H1 (cell line): ENCODE data around the gene XPNPEP3.

ENCODE experiments used
- CBX8 ChIP-seq: fragments of 300-800, 300-1000 bp; sonication (generic); IDR thresholded peaks from 2 replicates; pipeline ENCODE4 v1.7.1; 2016; ENCODE audit warnings: low read depth, low read length, borderline replicate concordance
- CHD1 ChIP-seq: IDR thresholded peaks from 2 replicates; pipeline ENCODE4 v1.6.1; 2012; ENCODE audit warnings: low read depth, low read length, improper control_type of control experiment
- CREB1 ChIP-seq: IDR thresholded peaks from 2 replicates; pipeline ENCODE4 v1.6.1; 2012; ENCODE audit warnings: inconsistent platforms
- NANOG ChIP-seq: IDR thresholded peaks from 2 replicates; pipeline ENCODE4 v1.6.1; 2011; ENCODE audit warnings: low read length, low read depth, mild to moderate bottlenecking, inconsistent platforms; ENCODE audit not compliant: insufficient read depth, poor library complexity, severe bottlenecking
- NRF1 ChIP-seq: IDR thresholded peaks from 2 replicates; pipeline ENCODE4 v1.6.1; 2011; ENCODE audit warnings: mild to moderate bottlenecking, low read depth, low read length, improper control_type of control experiment
- POLR2AphosphoS5 ChIP-seq: IDR thresholded peaks from 2 replicates; pipeline ENCODE4 v1.6.1; 2011; ENCODE audit warnings: low read depth, low read length
- TAF1 ChIP-seq: IDR thresholded peaks from 2 replicates; pipeline ENCODE4 v1.6.1; 2011; ENCODE audit warnings: mild to moderate bottlenecking, low read depth, low read length
- TF ChIP-seq, protein P1 (sequence below): IDR thresholded peaks from 2 replicates; pipeline ENCODE4 v1.6.1; 2012; ENCODE audit warnings: low read length, inconsistent platforms
- TF ChIP-seq, protein P2 (sequence below), 3 experiments: IDR thresholded peaks; 1 replicate in 2 of 3; 2 replicates in 1 of 3; pipeline versions ENCODE4 v1.5.1 to v1.6.1; 2011; ENCODE audit warnings: low read length in 3 of 3, mild to moderate bottlenecking in 3 of 3, inconsistent platforms in 2 of 3, low read depth in 1 of 3, moderate library complexity in 1 of 3; ENCODE audit not compliant: insufficient read depth in 1 of 3; ENCODE audit errors: control extremely low read depth in 1 of 3
- TF ChIP-seq, protein P3 (sequence below): IDR thresholded peaks from 2 replicates; pipeline ENCODE4 v1.6.1; 2012; ENCODE audit warnings: inconsistent platforms
- TF ChIP-seq, protein P4 (sequence below): IDR thresholded peaks from 2 replicates; pipeline ENCODE4 v1.6.1; 2011; ENCODE audit warnings: low read length, improper control_type of control experiment

DNA sequence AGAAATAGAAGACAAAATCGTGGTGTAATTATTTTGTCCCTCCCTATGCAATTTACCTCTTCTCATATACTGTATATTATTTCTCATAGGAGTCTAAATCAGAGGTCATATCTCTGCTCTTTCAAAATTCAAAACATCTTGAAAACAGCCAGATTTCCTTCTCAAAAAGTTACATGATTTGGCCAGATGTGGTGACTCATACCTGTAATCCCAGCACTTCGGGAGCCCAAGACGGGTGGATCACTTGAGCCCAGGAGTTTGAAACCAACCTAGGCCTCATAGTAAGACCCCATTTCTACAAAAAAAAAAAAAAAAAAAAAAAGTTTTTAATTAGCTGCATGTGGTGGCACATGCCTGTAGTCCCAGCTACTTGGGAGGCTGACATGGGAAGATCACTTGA, 33.9 kb downstream of the XPNPEP3 start:
- TF ChIP-seq, protein P1, sequence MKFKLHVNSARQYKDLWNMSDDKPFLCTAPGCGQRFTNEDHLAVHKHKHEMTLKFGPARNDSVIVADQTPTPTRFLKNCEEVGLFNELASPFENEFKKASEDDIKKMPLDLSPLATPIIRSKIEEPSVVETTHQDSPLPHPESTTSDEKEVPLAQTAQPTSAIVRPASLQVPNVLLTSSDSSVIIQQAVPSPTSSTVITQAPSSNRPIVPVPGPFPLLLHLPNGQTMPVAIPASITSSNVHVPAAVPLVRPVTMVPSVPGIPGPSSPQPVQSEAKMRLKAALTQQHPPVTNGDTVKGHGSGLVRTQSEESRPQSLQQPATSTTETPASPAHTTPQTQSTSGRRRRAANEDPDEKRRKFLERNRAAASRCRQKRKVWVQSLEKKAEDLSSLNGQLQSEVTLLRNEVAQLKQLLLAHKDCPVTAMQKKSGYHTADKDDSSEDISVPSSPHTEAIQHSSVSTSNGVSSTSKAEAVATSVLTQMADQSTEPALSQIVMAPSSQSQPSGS = no peak
- TF ChIP-seq, protein P2, sequence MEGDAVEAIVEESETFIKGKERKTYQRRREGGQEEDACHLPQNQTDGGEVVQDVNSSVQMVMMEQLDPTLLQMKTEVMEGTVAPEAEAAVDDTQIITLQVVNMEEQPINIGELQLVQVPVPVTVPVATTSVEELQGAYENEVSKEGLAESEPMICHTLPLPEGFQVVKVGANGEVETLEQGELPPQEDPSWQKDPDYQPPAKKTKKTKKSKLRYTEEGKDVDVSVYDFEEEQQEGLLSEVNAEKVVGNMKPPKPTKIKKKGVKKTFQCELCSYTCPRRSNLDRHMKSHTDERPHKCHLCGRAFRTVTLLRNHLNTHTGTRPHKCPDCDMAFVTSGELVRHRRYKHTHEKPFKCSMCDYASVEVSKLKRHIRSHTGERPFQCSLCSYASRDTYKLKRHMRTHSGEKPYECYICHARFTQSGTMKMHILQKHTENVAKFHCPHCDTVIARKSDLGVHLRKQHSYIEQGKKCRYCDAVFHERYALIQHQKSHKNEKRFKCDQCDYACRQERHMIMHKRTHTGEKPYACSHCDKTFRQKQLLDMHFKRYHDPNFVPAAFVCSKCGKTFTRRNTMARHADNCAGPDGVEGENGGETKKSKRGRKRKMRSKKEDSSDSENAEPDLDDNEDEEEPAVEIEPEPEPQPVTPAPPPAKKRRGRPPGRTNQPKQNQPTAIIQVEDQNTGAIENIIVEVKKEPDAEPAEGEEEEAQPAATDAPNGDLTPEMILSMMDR (IDR thresholded peaks at IDR 0.05; ENCODE audit: control extremely low read depth in 1 of 3, insufficient read depth in 1 of 3, low read depth in 1 of 3, low read length in 3 of 3) = no peak
- no peak for TF ChIP-seq CHD1
- no peak for TF ChIP-seq NANOG
- TF ChIP-seq CREB1 = no peak
- TF ChIP-seq, protein P3, sequence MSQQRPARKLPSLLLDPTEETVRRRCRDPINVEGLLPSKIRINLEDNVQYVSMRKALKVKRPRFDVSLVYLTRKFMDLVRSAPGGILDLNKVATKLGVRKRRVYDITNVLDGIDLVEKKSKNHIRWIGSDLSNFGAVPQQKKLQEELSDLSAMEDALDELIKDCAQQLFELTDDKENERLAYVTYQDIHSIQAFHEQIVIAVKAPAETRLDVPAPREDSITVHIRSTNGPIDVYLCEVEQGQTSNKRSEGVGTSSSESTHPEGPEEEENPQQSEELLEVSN = no peak
- TF ChIP-seq, protein P4, sequence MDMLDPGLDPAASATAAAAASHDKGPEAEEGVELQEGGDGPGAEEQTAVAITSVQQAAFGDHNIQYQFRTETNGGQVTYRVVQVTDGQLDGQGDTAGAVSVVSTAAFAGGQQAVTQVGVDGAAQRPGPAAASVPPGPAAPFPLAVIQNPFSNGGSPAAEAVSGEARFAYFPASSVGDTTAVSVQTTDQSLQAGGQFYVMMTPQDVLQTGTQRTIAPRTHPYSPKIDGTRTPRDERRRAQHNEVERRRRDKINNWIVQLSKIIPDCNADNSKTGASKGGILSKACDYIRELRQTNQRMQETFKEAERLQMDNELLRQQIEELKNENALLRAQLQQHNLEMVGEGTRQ = no peak
- no peak for TF ChIP-seq TAF1
- TF ChIP-seq CBX8 = no peak
- TF ChIP-seq POLR2AphosphoS5 = no peak
- no peak for TF ChIP-seq NRF1
